ENCODE data around the gene UQCRC2.

GRCh38 chr16:22027633-22028032, 74.5 kb downstream of the UQCRC2 start:
- TF ChIP-seq CTCF (IDR thresholded peaks at IDR 0.05) (no peak), EZH2 (IDR thresholded peaks at IDR 0.05; ENCODE audit: borderline replicate concordance, insufficient read depth, low read depth, low read length, poor library complexity, severe bottlenecking) (no peak)
